DOHH2 (cell line): Measurements from ENCODE around the gene STIM2.

ENCODE experiments used
- EZH2phosphoT487 ChIP-seq: fragments of 200-600 bp; sonication (generic); IDR thresholded peaks from 2 replicates; pipeline ENCODE4 v1.6.1; 2017; ENCODE audit warnings: borderline replicate concordance, mild to moderate bottlenecking, antibody characterized with exemption, low read length, moderate library complexity, mixed read lengths
- TF ChIP-seq, protein P1 (sequence below): fragments of 200-600 bp; sonication (generic); IDR thresholded peaks from one replicate; pipeline ENCODE4 v1.5.1; 2014; ENCODE audit warnings: antibody characterized with exemption, mild to moderate bottlenecking, low read depth, low read length; ENCODE audit not compliant: poor library complexity, severe bottlenecking

DNA sequence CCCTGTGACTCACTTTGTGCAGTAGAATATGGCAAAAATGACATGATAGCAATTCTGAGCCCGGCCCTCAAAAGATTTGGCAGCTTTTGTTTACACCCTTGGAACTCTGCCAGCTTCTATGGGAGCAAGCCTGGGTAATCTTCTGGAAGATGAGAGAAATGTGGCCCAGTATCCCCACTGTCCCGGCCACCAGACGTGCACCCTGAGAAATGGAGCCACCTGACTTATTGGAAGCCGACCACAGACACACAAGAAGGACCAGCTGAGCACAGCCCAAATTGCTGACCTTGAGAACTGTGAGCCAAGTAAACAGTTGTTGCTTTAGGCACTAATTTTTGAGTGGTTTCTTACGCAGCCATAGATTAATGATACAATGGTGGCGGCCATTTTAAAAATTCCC lies 197.0 kb downstream of the STIM2 start:
- TF ChIP-seq, protein P1, sequence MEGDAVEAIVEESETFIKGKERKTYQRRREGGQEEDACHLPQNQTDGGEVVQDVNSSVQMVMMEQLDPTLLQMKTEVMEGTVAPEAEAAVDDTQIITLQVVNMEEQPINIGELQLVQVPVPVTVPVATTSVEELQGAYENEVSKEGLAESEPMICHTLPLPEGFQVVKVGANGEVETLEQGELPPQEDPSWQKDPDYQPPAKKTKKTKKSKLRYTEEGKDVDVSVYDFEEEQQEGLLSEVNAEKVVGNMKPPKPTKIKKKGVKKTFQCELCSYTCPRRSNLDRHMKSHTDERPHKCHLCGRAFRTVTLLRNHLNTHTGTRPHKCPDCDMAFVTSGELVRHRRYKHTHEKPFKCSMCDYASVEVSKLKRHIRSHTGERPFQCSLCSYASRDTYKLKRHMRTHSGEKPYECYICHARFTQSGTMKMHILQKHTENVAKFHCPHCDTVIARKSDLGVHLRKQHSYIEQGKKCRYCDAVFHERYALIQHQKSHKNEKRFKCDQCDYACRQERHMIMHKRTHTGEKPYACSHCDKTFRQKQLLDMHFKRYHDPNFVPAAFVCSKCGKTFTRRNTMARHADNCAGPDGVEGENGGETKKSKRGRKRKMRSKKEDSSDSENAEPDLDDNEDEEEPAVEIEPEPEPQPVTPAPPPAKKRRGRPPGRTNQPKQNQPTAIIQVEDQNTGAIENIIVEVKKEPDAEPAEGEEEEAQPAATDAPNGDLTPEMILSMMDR: no peak
- no peak for TF ChIP-seq EZH2phosphoT487
